GM12874 (cell line): ENCODE results near the gene CBLB.

ENCODE experiments used
- CTCF ChIP-seq: IDR thresholded peaks from 2 replicates; pipeline ENCODE4 v1.5.1; 2011; ENCODE audit warnings: low read depth, mild to moderate bottlenecking, control low read depth, low read length, moderate library complexity; ENCODE audit not compliant: insufficient read depth

Gene CBLB

GRCh38 chr3:105865016-105865623, 3.7 kb downstream of the CBLB start:
- no peak for TF ChIP-seq CTCF

- no peak for TF ChIP-seq CTCF
Measured at GRCh38 chr3:105864212-105864611, 4.6 kb downstream of the CBLB start.

- TF ChIP-seq CTCF = no peak
Measured at GRCh38 chr3:105863608-105864007, 5.2 kb downstream of the CBLB start.

- TF ChIP-seq CTCF = no peak
Measured at GRCh38 chr3:105862217-105862616, 6.6 kb downstream of the CBLB start.

- TF ChIP-seq CTCF = no peak
Measured at GRCh38 chr3:105860641-105861040, 8.2 kb downstream of the CBLB start.

GRCh38 chr3:105858017-105858416, 10.8 kb downstream of the CBLB start:
- no peak for TF ChIP-seq CTCF

- no peak for TF ChIP-seq CTCF
Measured at GRCh38 chr3:105857601-105858000, 11.2 kb downstream of the CBLB start.
